PC-3 (cell line): Measurements from ENCODE around the gene NOP56.

Experiments
- EZH2 ChIP-seq: fragments of 300-600 bp; sonication (generic); IDR thresholded peaks from one replicate; pipeline ENCODE4 v1.6.1; 2017; ENCODE audit warnings: antibody characterized with exemption, mild to moderate bottlenecking, low read length; ENCODE audit not compliant: unreplicated experiment
- EZH2phosphoT487 ChIP-seq: fragments of 300-600 bp; sonication (generic); IDR thresholded peaks from 2 replicates; pipeline ENCODE4 v1.6.1; 2018; ENCODE audit warnings: mild to moderate bottlenecking, antibody characterized with exemption, low read length, borderline replicate concordance
- TF ChIP-seq, protein P1 (sequence below): fragments of 300-600 bp; sonication (generic); conservative IDR thresholded peaks from 2 replicates; pipeline ENCODE4 v1.5.1; 2017; ENCODE audit warnings: antibody characterized with exemption, low read depth, mild to moderate bottlenecking, low read length

GRCh38 chr20:2619337-2619736 lies 33.1 kb upstream of the NOP56 start:
- TF ChIP-seq, protein P1, sequence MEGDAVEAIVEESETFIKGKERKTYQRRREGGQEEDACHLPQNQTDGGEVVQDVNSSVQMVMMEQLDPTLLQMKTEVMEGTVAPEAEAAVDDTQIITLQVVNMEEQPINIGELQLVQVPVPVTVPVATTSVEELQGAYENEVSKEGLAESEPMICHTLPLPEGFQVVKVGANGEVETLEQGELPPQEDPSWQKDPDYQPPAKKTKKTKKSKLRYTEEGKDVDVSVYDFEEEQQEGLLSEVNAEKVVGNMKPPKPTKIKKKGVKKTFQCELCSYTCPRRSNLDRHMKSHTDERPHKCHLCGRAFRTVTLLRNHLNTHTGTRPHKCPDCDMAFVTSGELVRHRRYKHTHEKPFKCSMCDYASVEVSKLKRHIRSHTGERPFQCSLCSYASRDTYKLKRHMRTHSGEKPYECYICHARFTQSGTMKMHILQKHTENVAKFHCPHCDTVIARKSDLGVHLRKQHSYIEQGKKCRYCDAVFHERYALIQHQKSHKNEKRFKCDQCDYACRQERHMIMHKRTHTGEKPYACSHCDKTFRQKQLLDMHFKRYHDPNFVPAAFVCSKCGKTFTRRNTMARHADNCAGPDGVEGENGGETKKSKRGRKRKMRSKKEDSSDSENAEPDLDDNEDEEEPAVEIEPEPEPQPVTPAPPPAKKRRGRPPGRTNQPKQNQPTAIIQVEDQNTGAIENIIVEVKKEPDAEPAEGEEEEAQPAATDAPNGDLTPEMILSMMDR = no peak
- no peak for TF ChIP-seq EZH2
- no peak for TF ChIP-seq EZH2phosphoT487
